HG03469 (cell line): ENCODE measurements around the gene MTHFD1.
"Not testable (repeated sequence)": the region's sequence is repeated elsewhere in the genome, so short reads cannot be mapped to it uniquely, and the experiment has no call there.

Source experiments
- ATAC-seq: cut with Tn5 transposase; IDR thresholded peaks from one replicate; pipeline ENCODE4 v1.9.1; 2021; ENCODE audit warnings: mild to moderate bottlenecking, moderate library complexity, moderate number of reproducible peaks; ENCODE audit not compliant: unreplicated experiment

MTHFD1 gene

GRCh38 chr14:64387782-64388532, at the start of gene MTHFD1:
Gene MTHFD1, plus strand, starts transcription at chr14:64388353. Its CDS starts 75 bp downstream, at chr14:64388428.
- peak; percentile 62 for ATAC-seq

- ATAC-seq, result peak; percentile 68
Measured at GRCh38 chr14:64338616-64339316, 49.4 kb upstream of the MTHFD1 start.

- ATAC-seq, result no peak
Measured at GRCh38 chr14:64340560-64341196, 47.5 kb upstream of the MTHFD1 start.

- ATAC-seq, result no peak
Measured at GRCh38 chr14:64347748-64348147, 40.4 kb upstream of the MTHFD1 start.

GRCh38 chr14:64349741-64350490, 38.2 kb upstream of the MTHFD1 start:
- ATAC-seq, result no peak

GRCh38 chr14:64363265-64363846, 24.8 kb upstream of the MTHFD1 start:
- no peak for ATAC-seq

GRCh38 chr14:64364907-64365306, 23.2 kb upstream of the MTHFD1 start:
- ATAC-seq, result no peak

GRCh38 chr14:64365358-64365889, 22.7 kb upstream of the MTHFD1 start:
- ATAC-seq, result not testable (repeated sequence)

- no peak for ATAC-seq
Measured at GRCh38 chr14:64369201-64369600, 19.0 kb upstream of the MTHFD1 start.

- no peak for ATAC-seq
Measured at GRCh38 chr14:64387232-64387781, 846 bp upstream of the MTHFD1 start.

GRCh38 chr14:64388533-64389285, 556 bp downstream of the MTHFD1 start:
- no peak for ATAC-seq

- ATAC-seq, result no peak
Measured at GRCh38 chr14:64391113-64391725, 3.1 kb downstream of the MTHFD1 start.

- no peak for ATAC-seq
Measured at GRCh38 chr14:64391986-64392385, 3.8 kb downstream of the MTHFD1 start.

GRCh38 chr14:64393189-64393726, 5.1 kb downstream of the MTHFD1 start:
- ATAC-seq, result not testable (repeated sequence)

- ATAC-seq, result no peak
Measured at GRCh38 chr14:64394423-64394822, 6.3 kb downstream of the MTHFD1 start.

GRCh38 chr14:64394977-64395633, 7.0 kb downstream of the MTHFD1 start:
- ATAC-seq, result no peak

GRCh38 chr14:64400829-64401459, 12.8 kb downstream of the MTHFD1 start:
- no peak for ATAC-seq

GRCh38 chr14:64401949-64402348, 13.8 kb downstream of the MTHFD1 start:
- no peak for ATAC-seq
